A204.1 (cell line): ENCODE measurements around the gene NPY1R.

Source experiments
- FAIRE-seq: peaks from 2 replicates; lab custom pipeline; 2012; peaks lifted over from hg19 to GRCh38; lab: Jason Lieb, UNC

The NPY1R gene

GRCh38 chr4:163279713-163280112, 52.7 kb downstream of the NPY1R start:
- no peak for FAIRE-seq

- FAIRE-seq: no peak
Measured at GRCh38 chr4:163274861-163275260, 57.5 kb downstream of the NPY1R start.
